Measurements from ENCODE around the gene FAM221B. TPM values are rescaled to one million over a fixed set of nuclear protein-coding genes. Genes with fewer than 3 reads are reported as not detected.
A peak's percentile ranks its signal among the peaks of the same experiment; 100 is the strongest.

FAM221B gene, protein sequence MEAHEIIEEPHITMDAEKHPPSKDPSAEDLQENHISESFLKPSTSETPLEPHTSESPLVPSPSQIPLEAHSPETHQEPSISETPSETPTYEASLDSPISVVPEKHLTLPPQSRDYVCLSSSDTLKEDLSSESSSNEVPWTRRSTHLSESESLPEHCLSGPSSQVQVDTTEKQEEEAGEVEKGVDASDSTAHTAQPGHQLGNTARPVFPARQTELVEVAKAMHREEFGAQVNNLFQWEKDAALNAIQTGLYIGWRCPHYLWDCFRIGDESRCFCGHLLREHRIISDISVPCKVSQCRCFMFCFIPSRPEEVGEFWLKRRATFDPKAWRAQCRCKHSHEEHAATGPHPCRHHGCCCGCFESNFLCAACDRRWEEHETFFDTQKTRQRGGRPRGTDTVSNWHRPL
- not detected in 2 replicates for total RNA-seq (2014; rRNA removed; shearing (Covaris generic))

DNA sequence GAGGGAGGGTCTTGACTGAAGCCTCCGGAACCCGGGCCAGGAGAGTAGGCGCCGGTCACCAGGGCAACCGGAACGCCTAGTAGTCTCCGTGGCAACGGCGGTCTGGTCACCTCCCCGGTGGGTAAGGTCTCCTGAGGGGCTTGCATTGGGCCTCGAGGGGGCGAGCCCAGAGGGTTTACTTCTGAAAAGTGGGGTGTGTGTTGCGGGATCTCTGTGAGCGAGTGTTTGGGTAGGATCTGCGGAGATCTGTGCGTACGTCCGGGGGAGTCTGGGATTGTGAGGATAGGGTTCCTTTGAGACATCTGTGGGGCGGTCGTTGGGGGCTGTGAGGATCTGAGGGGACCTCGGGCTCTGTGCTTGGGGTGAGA is at the start of gene FAM221B:
Gene FAM221B (minus strand): TSS at position 17 of the 368 bp plus-strand sequence. CDS start 2,571 bp downstream, outside the sequence.
- Histone ChIP-seq H3K9me3 (replicated peaks) (no peaks in the 10 kb centered on the region), H3K4me1 (peaks cover 15% of the 10 kb centered on the region), H3K27me3 (no peaks in the 10 kb centered on the region), H3K36me3 (no peaks in the 10 kb centered on the region), H3K27ac (peak within 1 kb of the TSS; percentile 39; the same call in 1 of the 2 replicates), H3K4me3 (peak within 1 kb of the TSS; percentile 90)
- DNase-seq = no peak

DNA sequence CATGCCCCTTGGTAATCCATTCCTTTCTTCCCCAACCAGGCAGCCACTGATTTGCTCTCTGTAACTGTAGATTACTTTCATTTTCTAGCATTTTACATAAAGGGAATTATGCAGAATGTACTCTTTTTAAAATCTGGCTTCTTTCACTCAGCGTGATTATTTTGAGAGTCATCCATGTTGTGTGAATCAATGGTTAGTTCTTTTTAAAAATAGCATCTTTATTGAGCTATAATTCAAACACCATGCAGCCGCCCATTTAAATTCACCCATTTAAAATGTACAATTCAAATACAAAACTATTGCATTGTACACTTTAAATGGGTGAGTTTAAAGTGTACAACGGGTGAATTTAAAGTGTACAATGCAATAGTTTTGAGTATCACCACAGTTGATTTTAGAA is 44.0 kb upstream of the FAM221B start:
- Histone ChIP-seq H3K4me3 (no peak overlapping the region), H3K9me3 (replicated peaks) (peaks cover 3% of the 10 kb centered on the region; the same call in 1 of the 2 replicates), H3K27me3 (no peaks in the 10 kb centered on the region), H3K4me1 (no peaks in the 10 kb centered on the region), H3K36me3 (no peaks in the 10 kb centered on the region), H3K27ac (no peak overlapping the region)
- no peak for DNase-seq

DNA sequence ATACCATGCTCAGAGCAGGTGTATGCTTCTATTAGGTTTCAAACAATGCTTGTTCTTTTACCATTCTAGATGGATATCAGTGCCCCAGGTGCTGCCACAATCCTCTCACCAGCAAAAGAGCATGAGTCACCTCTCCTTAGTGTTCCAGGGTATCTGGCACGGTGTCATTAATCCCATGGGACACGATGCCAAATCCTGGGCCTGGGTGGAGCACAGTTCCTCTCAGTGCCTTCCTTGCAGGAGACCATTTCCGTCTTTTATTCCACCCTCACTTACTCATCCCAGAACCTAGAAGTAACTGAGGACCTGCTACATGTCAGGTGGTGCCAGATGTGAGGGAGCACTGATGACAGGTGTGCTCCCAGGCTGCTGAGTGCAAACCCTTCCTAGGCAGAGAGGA is 43.0 kb upstream of the FAM221B start:
- H3K36me3 ChIP-seq = no peaks in the 10 kb centered on the region
- H3K4me3 ChIP-seq = no peak overlapping the region
- no peaks in the 10 kb centered on the region; the same call in 1 of the 2 replicates for H3K9me3 ChIP-seq (replicated peaks)
- no peak overlapping the region for H3K27ac ChIP-seq
- no peak for DNase-seq
- no peaks in the 10 kb centered on the region for H3K4me1 ChIP-seq
- H3K27me3 ChIP-seq = no peaks in the 10 kb centered on the region

DNA sequence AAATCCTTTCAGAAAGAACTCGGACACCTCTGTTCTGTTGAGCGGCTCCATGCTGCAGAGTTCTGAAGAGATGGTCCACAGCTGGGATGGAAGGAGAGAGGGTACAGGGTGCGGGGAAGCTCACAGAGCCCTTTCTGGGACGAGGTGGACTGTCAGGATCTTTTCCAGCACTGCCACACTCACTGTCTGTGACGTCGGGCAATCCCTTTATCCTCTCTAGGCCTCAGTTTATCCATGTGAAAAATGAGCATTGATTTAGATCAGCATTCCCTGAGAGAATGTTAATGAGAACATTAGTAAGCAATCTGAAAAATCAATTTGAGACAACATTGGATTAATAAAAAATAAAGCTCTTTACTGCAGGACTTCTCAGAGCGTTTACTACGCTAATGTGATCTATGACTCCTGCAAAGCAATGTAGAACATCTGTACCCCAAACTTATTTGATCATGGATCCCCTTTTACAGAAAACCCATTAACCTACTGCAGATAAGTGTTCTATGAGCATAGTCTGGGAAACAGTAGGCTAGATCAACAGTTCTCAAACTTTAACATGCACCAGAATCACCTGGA is 41.9 kb upstream of the FAM221B start, which contains the start of gene OR13J1:
Gene OR13J1 (minus strand): TSS at position 51 of the 573 bp plus-strand sequence. CDS start 0 bp downstream, at position 51.
- Histone ChIP-seq H3K36me3 (no peaks in the 10 kb centered on the region), H3K27ac (no peak within 1 kb of the TSS), H3K4me1 (no peaks in the 10 kb centered on the region), H3K27me3 (no peaks in the 10 kb centered on the region), H3K9me3 (replicated peaks) (no peaks in the 10 kb centered on the region), H3K4me3 (no peak within 1 kb of the TSS)
- DNase-seq = no peak

DNA sequence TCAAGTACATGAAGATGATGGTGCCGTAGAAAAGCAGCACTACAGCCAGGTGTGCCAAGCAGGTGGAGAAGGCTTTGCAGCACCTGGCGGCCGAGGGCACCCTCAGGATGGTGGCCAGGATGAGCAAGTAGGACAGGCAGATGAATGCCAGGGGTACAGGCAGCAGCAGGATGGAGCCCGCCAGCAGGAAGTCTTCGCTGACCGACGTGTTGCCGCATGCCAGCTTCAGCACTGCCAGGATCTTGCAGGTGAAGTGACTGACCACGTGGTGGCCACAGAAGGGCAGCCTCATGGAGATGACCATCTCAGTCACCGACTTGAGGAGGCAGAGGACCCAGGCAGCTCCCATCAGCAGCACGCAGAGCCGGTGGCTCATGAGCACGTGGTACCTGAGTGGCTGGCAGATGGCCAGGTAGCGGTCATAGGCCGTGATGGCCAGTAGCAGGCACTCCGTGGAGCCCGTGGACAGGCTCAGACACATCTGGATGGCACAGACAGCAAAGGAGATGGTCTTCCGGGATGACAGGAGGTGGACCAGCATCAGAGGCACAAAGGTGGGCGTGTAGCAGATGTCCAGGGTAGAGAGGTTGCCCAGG is 41.2 kb upstream of the FAM221B start:
- no peak overlapping the region for H3K4me3 ChIP-seq
- H3K27me3 ChIP-seq = no peaks in the 10 kb centered on the region
- no peaks in the 10 kb centered on the region for H3K36me3 ChIP-seq
- no peaks in the 10 kb centered on the region for H3K4me1 ChIP-seq
- DNase-seq = no peak
- no peak overlapping the region for H3K27ac ChIP-seq
- no peaks in the 10 kb centered on the region for H3K9me3 ChIP-seq (replicated peaks)

DNA sequence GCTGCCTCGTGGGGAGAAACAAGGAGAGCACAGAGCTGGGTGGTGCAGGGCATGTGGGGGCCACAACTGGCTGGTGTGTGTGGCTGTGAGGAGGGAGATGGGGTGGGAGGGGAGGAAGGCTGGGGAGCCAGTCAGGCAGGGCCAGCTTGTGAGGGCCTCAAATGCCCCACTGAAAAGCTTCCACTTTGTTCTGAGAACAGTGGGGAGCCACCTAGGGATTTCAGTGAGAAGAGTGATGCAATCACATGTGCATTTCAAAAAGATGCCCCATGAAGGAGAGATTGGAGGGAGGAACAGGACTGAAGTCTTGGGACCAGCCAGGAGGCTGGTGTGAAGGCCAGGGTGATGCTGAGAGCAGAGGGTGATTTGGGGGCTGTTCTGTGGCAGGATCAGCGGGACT is 40.4 kb upstream of the FAM221B start:
- no peak for DNase-seq
- no peaks in the 10 kb centered on the region for H3K36me3 ChIP-seq
- no peak overlapping the region for H3K27ac ChIP-seq
- no peaks in the 10 kb centered on the region for H3K9me3 ChIP-seq (replicated peaks)
- H3K27me3 ChIP-seq = no peaks in the 10 kb centered on the region
- H3K4me3 ChIP-seq = no peak overlapping the region
- H3K4me1 ChIP-seq = no peaks in the 10 kb centered on the region

DNA sequence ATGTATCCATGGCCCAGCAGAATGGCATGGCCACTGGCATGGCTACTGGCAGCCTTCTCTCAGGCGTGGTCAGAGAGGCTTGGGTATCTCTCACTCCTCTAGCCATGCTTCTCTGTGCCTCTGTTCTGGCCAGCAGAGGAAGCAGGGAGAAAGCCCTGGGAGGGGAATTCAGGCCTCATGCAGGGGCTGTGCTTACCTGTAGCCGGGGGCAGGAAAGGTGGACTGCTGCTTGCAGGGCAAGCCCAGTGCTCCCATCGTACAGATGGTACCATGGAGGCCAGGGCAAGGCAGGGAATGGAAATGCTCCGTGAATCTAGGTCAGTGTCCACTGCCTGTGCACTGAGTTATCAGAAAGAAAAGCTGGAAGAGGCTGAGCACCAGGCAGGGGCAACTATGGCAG is 39.0 kb upstream of the FAM221B start:
- H3K4me1 ChIP-seq = no peaks in the 10 kb centered on the region
- no peaks in the 10 kb centered on the region for H3K36me3 ChIP-seq
- no peaks in the 10 kb centered on the region for H3K9me3 ChIP-seq (replicated peaks)
- H3K4me3 ChIP-seq = no peak overlapping the region
- H3K27me3 ChIP-seq = no peaks in the 10 kb centered on the region
- DNase-seq = no peak
- no peak overlapping the region for H3K27ac ChIP-seq

DNA sequence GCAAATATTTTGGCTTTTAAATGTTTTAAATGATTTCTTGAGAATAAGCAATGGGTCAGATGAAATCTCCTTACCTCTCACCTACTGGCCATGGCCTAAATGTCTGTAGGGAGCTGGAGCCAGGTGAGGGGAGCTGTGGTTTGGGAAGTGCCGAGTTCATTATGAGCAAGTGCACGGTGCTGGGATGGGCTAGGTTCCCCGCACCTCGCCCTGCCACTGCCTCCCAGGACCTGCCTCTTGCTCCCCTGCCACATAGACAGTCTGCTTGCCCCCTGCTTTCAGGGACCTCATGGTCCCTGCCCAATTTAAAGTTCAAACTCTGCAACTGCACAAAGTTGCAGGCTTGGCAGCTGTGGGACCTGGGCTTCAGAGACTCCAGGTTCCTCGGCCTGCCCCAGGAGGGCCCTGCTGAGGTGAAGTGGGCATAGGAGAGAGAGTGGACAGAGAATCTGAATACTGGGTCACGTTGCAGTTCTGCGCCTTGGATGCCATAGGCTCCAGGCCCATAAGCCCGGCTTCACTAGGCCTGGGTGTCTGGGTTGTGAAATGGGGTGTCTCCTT is 36.2 kb upstream of the FAM221B start:
- Histone ChIP-seq H3K4me1 (no peaks in the 10 kb centered on the region), H3K27ac (no peak overlapping the region), H3K36me3 (no peaks in the 10 kb centered on the region)

DNA sequence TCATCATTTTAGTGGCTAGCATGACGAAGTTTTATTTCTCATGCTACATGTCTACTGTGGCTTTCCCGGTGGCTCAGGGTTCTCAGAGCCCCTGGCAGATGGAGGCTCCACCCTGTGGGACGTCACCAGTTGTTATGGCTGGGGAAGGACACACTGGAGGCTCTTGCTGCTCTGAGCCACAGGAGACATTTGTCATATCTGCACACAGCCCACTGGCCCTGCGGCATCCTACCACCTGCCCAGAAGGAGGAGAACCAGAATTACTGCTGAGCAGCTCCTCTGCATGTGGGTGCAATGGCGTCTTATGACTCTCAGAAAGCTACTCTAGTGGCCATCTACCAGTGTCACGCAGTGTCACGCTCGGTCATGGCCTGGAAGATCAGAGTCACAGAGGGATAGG is 35.1 kb upstream of the FAM221B start:
- Histone ChIP-seq H3K27me3 (no peaks in the 10 kb centered on the region), H3K4me3 (no peak overlapping the region)
- DNase-seq = no peak

More for the DNA sequence above, 36.2 kb upstream of the FAM221B start:
- no peak overlapping the region for H3K4me3 ChIP-seq
- no peak for DNase-seq
- H3K27me3 ChIP-seq = no peaks in the 10 kb centered on the region
- no peaks in the 10 kb centered on the region for H3K9me3 ChIP-seq (replicated peaks)

DNA sequence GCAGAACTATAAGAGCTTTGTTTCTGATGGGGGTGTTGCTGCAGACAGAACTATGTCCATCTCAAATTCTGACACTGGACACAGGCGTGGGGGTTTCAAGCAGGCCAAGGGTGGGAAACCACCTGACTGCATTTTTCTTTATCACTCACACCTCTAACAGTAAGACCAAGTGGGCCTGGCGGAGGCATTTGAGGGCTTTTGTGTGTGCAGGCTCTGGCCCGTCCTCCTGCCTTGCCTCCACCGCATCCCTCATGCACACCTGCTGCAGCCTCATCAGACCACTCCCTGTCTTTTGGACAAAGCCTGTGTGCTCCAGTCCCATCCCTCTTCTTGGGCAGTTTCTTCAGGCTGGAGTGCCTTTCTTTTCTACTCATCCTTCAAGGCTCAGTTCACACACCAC is 33.8 kb upstream of the FAM221B start:
- H3K4me1 ChIP-seq = no peaks in the 10 kb centered on the region
- no peak overlapping the region for H3K27ac ChIP-seq
- H3K9me3 ChIP-seq (replicated peaks) = no peaks in the 10 kb centered on the region
- no peaks in the 10 kb centered on the region for H3K36me3 ChIP-seq
- no peak overlapping the region for H3K4me3 ChIP-seq
- H3K27me3 ChIP-seq = no peaks in the 10 kb centered on the region
- DNase-seq = no peak

More for the DNA sequence above, 35.1 kb upstream of the FAM221B start:
- Histone ChIP-seq H3K36me3 (no peaks in the 10 kb centered on the region), H3K27ac (no peak overlapping the region), H3K9me3 (replicated peaks) (no peaks in the 10 kb centered on the region), H3K4me1 (no peaks in the 10 kb centered on the region)

DNA sequence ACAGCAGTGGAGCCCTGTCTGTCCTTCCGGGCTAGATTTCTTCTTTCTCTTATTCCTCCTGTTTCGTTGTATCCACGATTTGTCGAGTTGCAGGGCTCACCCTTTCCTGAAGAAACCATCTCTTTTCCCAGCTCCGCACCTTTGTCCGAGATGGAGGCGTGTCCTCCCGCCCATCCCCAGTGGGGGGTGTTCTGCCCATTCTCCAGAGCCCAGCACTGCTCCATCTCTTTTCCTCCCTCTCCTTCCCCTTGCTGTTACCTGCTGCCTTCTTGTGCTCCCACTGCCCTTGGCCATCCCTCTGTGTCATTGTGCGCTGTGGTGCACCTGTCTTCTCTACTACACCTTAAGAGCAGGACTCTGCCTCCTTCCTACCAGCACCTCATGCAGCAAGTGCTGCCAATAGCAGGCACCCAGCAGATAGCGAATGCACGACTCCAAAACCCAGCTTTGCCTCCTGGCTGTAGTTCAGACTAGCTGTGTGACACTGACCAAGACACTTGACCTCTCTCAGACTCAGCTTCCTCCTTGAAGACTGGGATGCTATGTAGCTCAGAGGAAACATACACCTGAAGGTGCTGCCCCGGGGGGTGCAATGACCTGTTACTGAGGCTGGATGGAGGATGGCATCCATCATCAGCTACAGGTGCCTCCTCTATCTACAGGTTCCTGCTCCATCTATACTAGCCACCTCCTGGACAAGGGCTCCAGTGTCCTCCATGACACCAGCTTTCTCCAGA is 32.8 kb upstream of the FAM221B start:
- Histone ChIP-seq H3K9me3 (replicated peaks) (no peaks in the 10 kb centered on the region), H3K4me3 (no peak overlapping the region), H3K27me3 (no peaks in the 10 kb centered on the region), H3K27ac (no peak overlapping the region), H3K4me1 (no peaks in the 10 kb centered on the region), H3K36me3 (no peaks in the 10 kb centered on the region)
- no peak for DNase-seq

DNA sequence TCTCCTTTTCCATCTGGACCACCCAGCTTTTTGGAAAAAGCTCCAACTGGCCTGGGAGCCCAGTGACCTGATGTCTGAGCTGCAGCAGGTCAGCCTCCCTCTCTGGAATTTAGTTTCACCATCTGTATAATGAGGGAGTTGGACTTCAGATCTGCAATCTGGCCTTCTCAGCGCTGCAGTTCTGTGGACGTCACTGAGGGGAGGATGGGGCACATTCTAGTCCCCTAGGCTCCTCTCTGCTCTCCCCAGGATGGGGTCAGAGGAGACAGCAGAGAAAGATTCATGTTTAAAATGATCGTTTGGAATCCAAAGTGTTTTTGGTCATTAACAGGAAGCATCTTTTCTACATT is 31.4 kb upstream of the FAM221B start:
- Histone ChIP-seq H3K27ac (no peak overlapping the region), H3K27me3 (no peaks in the 10 kb centered on the region), H3K9me3 (replicated peaks) (no peaks in the 10 kb centered on the region), H3K4me3 (no peak overlapping the region), H3K4me1 (no peaks in the 10 kb centered on the region), H3K36me3 (no peaks in the 10 kb centered on the region)
- DNase-seq = no peak

DNA sequence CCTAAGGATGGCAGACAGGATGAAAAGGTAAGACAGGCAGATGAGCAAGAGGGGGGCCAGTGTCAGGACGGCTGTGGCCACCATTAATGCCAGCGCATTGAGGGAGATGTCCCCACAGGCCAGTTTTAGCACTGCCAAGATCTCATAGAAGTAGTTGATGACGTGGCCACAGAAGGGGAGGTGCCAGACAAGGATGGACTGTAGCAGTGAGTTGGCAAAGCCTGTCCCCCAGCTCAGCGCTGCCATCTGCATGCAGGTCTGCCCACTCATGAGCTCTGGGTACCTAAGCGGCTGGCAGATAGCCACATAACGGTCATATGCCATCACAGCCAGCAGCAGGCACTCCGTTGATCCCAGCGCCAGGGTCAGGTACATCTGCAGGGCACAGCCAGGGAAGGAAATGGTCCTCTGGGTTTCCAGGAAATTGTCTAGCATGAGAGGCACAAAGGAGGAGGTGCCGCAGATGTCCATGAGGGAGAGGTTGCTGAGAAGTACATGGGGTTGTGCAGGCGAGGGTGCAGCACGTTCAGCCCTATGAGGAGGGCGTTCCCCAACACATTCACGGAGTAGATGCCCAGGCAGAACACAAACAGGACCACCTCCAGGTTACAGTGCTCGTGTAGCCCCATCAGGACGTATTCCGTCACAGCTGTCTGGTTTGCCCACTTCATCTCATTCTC is 30.9 kb upstream of the FAM221B start:
- no peak for DNase-seq
- Histone ChIP-seq H3K4me1 (no peaks in the 10 kb centered on the region), H3K27me3 (no peaks in the 10 kb centered on the region), H3K4me3 (no peak overlapping the region), H3K36me3 (no peaks in the 10 kb centered on the region), H3K27ac (no peak overlapping the region), H3K9me3 (replicated peaks) (no peaks in the 10 kb centered on the region)

DNA sequence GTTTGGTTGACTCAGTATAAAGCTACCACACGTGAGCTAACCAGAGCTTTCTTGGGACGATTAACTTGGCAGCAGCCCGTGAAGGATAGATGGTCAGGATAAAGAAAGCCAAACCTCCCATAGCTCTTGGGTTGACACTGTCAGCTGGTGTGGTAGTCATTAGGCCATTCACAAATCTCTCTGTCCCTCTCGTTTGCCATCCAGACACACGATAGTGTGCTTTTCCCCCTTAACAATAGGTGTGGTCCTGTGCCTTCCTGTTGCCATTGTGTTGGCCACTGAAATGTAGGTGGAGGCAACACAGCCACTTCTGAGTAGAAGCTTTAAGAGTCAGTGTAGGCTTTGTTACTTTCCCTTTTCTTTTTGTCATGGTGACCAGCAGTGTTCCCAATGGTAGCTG is 29.9 kb upstream of the FAM221B start:
- Histone ChIP-seq H3K36me3 (no peaks in the 10 kb centered on the region), H3K9me3 (replicated peaks) (no peaks in the 10 kb centered on the region), H3K27ac (no peak overlapping the region), H3K4me3 (no peak overlapping the region), H3K4me1 (no peaks in the 10 kb centered on the region), H3K27me3 (no peaks in the 10 kb centered on the region)
- no peak for DNase-seq
